Measurements from ENCODE around the gene STX11.

The STX11 gene

GRCh38 chr6:144106206-144106605, 44.1 kb upstream of the STX11 start:
- Histone ChIP-seq H4K20me1 (ENCODE audit: insufficient read depth, low read length) (no peaks in the 10 kb centered on the region), H3K36me3 (replicated peaks; ENCODE audit: low read depth, low read length) (no peaks in the 10 kb centered on the region), H3K9me3 (ENCODE audit: insufficient read depth, low read length) (no peaks in the 10 kb centered on the region), H3K4me1 (ENCODE audit: low read length) (no peaks in the 10 kb centered on the region), H2AFZ (ENCODE audit: low read depth, low read length) (no peak overlapping the region), H3K27me3 (ENCODE audit: low read depth, low read length) (0 out of 2 replicates have a peak, but pooled peaks cover 5% of the 10 kb centered on the region), H3K4me2 (ENCODE audit: low read length) (no peak overlapping the region), H3K9ac (ENCODE audit: low read length) (no peak overlapping the region), H3K79me2 (ENCODE audit: low read length) (no peaks in the 10 kb centered on the region), H3K4me3 (ENCODE audit: low read length) (no peak overlapping the region), H3K27ac (ENCODE audit: low read length) (no peak overlapping the region)
- TF ChIP-seq CTCF (IDR thresholded peaks at IDR 0.05; ENCODE audit: low read depth, low read length), result no peak
- no peak for TF ChIP-seq EZH2phosphoT487 (IDR thresholded peaks at IDR 0.05; ENCODE audit: low read depth)

GRCh38 chr6:144110210-144110609, 40.1 kb upstream of the STX11 start:
- Histone ChIP-seq H3K27ac (ENCODE audit: low read length) (no peak overlapping the region), H3K36me3 (replicated peaks; ENCODE audit: low read depth, low read length) (no peaks in the 10 kb centered on the region), H3K79me2 (ENCODE audit: low read length) (no peaks in the 10 kb centered on the region), H3K27me3 (ENCODE audit: low read depth, low read length) (0 out of 2 replicates have a peak, but pooled peaks cover 5% of the 10 kb centered on the region), H3K4me3 (ENCODE audit: low read length) (no peak overlapping the region), H4K20me1 (ENCODE audit: insufficient read depth, low read length) (no peaks in the 10 kb centered on the region), H3K4me1 (ENCODE audit: low read length) (no peaks in the 10 kb centered on the region), H3K9me3 (ENCODE audit: insufficient read depth, low read length) (no peaks in the 10 kb centered on the region), H3K9ac (ENCODE audit: low read length) (no peak overlapping the region), H2AFZ (ENCODE audit: low read depth, low read length) (no peak overlapping the region), H3K4me2 (ENCODE audit: low read length) (no peak overlapping the region)
- TF ChIP-seq EZH2phosphoT487 (IDR thresholded peaks at IDR 0.05; ENCODE audit: low read depth), result no peak
- TF ChIP-seq CTCF (IDR thresholded peaks at IDR 0.05; ENCODE audit: low read depth, low read length), result no peak

DNA sequence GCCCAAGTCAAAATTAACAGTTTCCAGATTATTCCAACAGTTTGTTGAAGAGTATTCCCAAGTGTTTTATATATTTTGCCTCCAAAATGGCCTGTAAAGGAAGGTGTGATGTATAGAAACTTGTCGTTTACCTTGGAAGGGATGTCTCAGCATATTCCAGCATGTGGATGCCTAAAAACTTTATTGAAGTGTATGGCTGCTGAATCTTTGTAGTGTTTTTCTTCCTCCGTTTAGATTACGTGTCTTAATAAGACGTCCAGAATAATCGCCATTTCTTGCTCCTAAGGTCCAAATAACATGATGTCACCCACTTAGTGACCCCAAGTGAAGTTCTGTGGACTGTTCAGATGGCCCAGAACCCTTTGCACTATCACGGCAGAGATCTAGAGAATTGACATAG, 37.0 kb upstream of the STX11 start:
- no peaks in the 10 kb centered on the region for H3K36me3 ChIP-seq (replicated peaks; ENCODE audit: low read depth, low read length)
- no peak overlapping the region for H3K4me2 ChIP-seq (ENCODE audit: low read length)
- no peaks in the 10 kb centered on the region for H3K79me2 ChIP-seq (ENCODE audit: low read length)

DNA sequence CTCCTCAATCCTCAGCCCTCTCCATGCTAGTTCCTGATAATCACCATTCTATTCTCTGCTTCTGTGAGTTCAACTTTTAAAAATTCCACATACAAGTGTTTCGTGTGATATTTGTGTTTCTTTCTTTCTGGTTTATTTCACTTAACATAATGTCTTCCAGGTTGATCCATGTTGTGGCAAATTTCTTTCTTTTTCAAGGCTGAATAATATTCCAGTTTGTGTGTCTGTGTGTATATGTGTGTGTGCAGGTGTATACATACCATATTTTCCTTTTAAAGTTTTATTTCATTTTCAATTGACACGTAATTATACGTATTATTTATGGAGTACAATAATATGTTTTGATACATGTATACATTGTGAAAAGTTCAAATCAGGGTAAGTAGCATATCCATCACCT, 35.1 kb upstream of the STX11 start:
- no peaks in the 10 kb centered on the region for H4K20me1 ChIP-seq (ENCODE audit: insufficient read depth, low read length)

More for the DNA sequence above, 37.0 kb upstream of the STX11 start:
- no peaks in the 10 kb centered on the region for H4K20me1 ChIP-seq (ENCODE audit: insufficient read depth, low read length)
- H3K4me1 ChIP-seq (ENCODE audit: low read length), result no peaks in the 10 kb centered on the region
- H3K27ac ChIP-seq (ENCODE audit: low read length), result no peak overlapping the region
- no peak for TF ChIP-seq EZH2phosphoT487 (IDR thresholded peaks at IDR 0.05; ENCODE audit: low read depth)
- TF ChIP-seq CTCF (IDR thresholded peaks at IDR 0.05; ENCODE audit: low read depth, low read length), result no peak
- H2AFZ ChIP-seq (ENCODE audit: low read depth, low read length), result no peak overlapping the region
- no peak overlapping the region for H3K9ac ChIP-seq (ENCODE audit: low read length)
- no peaks in the 10 kb centered on the region for H3K9me3 ChIP-seq (ENCODE audit: insufficient read depth, low read length)
- H3K4me3 ChIP-seq (ENCODE audit: low read length), result no peak overlapping the region
- H3K27me3 ChIP-seq (ENCODE audit: low read depth, low read length), result 0 out of 2 replicates have a peak, but pooled peaks cover 5% of the 10 kb centered on the region

More for the DNA sequence above, 35.1 kb upstream of the STX11 start:
- no peak overlapping the region for H3K27ac ChIP-seq (ENCODE audit: low read length)
- H3K27me3 ChIP-seq (ENCODE audit: low read depth, low read length), result 0 out of 2 replicates have a peak, but pooled peaks cover 2% of the 10 kb centered on the region
- no peaks in the 10 kb centered on the region for H3K9me3 ChIP-seq (ENCODE audit: insufficient read depth, low read length)
- H3K9ac ChIP-seq (ENCODE audit: low read length), result no peak overlapping the region
- no peaks in the 10 kb centered on the region for H3K36me3 ChIP-seq (replicated peaks; ENCODE audit: low read depth, low read length)
- H3K79me2 ChIP-seq (ENCODE audit: low read length), result no peaks in the 10 kb centered on the region
- no peak overlapping the region for H3K4me3 ChIP-seq (ENCODE audit: low read length)
- TF ChIP-seq EZH2phosphoT487 (IDR thresholded peaks at IDR 0.05; ENCODE audit: low read depth) (no peak), CTCF (IDR thresholded peaks at IDR 0.05; ENCODE audit: low read depth, low read length) (no peak)
- no peaks in the 10 kb centered on the region for H3K4me1 ChIP-seq (ENCODE audit: low read length)
- no peak overlapping the region for H3K4me2 ChIP-seq (ENCODE audit: low read length)
- no peak overlapping the region for H2AFZ ChIP-seq (ENCODE audit: low read depth, low read length)

Data from OCI-LY3 (cell line).